Astrocyte (in vitro differentiated cells and primary cell): ENCODE data around the gene MRGPRE. TPM values are rescaled to one million over a fixed set of nuclear protein-coding genes. Genes with fewer than 3 reads are reported as not detected.
A peak's percentile ranks its signal among the peaks of the same experiment; 100 is the strongest.

Source experiments
- DNase-seq: peaks from one replicate; pipeline ENCODE4 v3.0.0-alpha.2; 2010; ENCODE audit warnings: low read depth
- FAIRE-seq: peaks from 2 replicates; lab custom pipeline; 2011; peaks lifted over from hg19 to GRCh38; lab: Jason Lieb, UNC
- H2AFZ ChIP-seq: 2 replicates; pipeline ENCODE4 v1.6.0; 2012; ENCODE audit warnings: low read depth, low read length, inconsistent platforms
- H3K27ac ChIP-seq: 2 replicates; pipeline ENCODE4 v1.5.1; 2011; ENCODE audit warnings: low read depth, low read length, inconsistent platforms
- H3K27me3 ChIP-seq: 2 replicates; pipeline ENCODE4 v1.6.0; 2011; ENCODE audit warnings: low read length, inconsistent platforms; ENCODE audit not compliant: insufficient read depth
- H3K36me3 ChIP-seq: 2 replicates; pipeline ENCODE4 v1.5.1; 2011; ENCODE audit warnings: low read length, inconsistent platforms; ENCODE audit not compliant: insufficient read depth
- H3K4me1 ChIP-seq: 2 replicates; pipeline ENCODE4 v1.5.1; 2011; ENCODE audit warnings: low read length, inconsistent platforms; ENCODE audit not compliant: insufficient read depth
- H3K4me2 ChIP-seq: 2 replicates; pipeline ENCODE4 v1.6.0; 2012; ENCODE audit warnings: low read length, inconsistent platforms
- H3K4me3 ChIP-seq: 2 replicates; pipeline ENCODE4 v1.5.1; 2011; ENCODE audit warnings: low read depth, mild to moderate bottlenecking, low read length, inconsistent platforms; ENCODE audit not compliant: insufficient read depth
- H3K79me2 ChIP-seq: 2 replicates; pipeline ENCODE4 v1.6.0; 2012; ENCODE audit warnings: mild to moderate bottlenecking, low read length, inconsistent platforms; ENCODE audit not compliant: insufficient read depth
- H3K9ac ChIP-seq: 2 replicates; pipeline ENCODE4 v1.6.0; 2012; ENCODE audit warnings: mild to moderate bottlenecking, low read length, inconsistent platforms
- H3K9me3 ChIP-seq: 2 replicates; pipeline ENCODE4 v1.5.1; 2012; ENCODE audit warnings: low read depth, mild to moderate bottlenecking, low read length, inconsistent platforms; ENCODE audit not compliant: insufficient read depth
- H4K20me1 ChIP-seq: 2 replicates; pipeline ENCODE4 v1.6.0; 2012; ENCODE audit warnings: low read length, inconsistent platforms; ENCODE audit not compliant: insufficient read depth
- H3K27ac Mint-ChIP-seq: one replicate; pipeline ENCODE4 v1.8.0; 2021; ENCODE audit warnings: mild to moderate bottlenecking, mixed read lengths; ENCODE audit not compliant: unreplicated experiment
- H3K27me3 Mint-ChIP-seq: one replicate; pipeline ENCODE4 v1.8.0; 2021; ENCODE audit warnings: low read depth, mixed read lengths; ENCODE audit not compliant: unreplicated experiment
- H3K36me3 Mint-ChIP-seq: one replicate; pipeline ENCODE4 v1.8.0; 2021; ENCODE audit warnings: low read depth, mixed read lengths; ENCODE audit not compliant: unreplicated experiment
- H3K4me1 Mint-ChIP-seq: one replicate; pipeline ENCODE4 v1.8.0; 2021; ENCODE audit warnings: low read depth, mixed read lengths; ENCODE audit not compliant: unreplicated experiment
- H3K4me3 Mint-ChIP-seq: one replicate; pipeline ENCODE4 v1.8.0; 2021; ENCODE audit warnings: mild to moderate bottlenecking, moderate library complexity, mixed read lengths; ENCODE audit not compliant: unreplicated experiment
- H3K9me3 Mint-ChIP-seq: one replicate; pipeline ENCODE4 v1.8.0; 2021; ENCODE audit warnings: mild to moderate bottlenecking, mixed read lengths; ENCODE audit not compliant: unreplicated experiment
- EZH2 ChIP-seq: IDR thresholded peaks from 2 replicates; pipeline ENCODE4 v1.6.1; 2012; ENCODE audit warnings: mild to moderate bottlenecking, low read length, inconsistent platforms; ENCODE audit not compliant: insufficient read depth
- total RNA-seq: library from RNA; stranded (reverse); gene quantifications from 2 replicates; pipeline ENCODE4 v1.2.1, GENCODE V29; 2021
- TF ChIP-seq, protein P1 (sequence below): IDR thresholded peaks from 2 replicates; pipeline ENCODE4 v1.5.1; 2011; ENCODE audit warnings: low read depth, mild to moderate bottlenecking, inconsistent platforms, low read length, moderate library complexity; ENCODE audit not compliant: insufficient read depth

Gene MRGPRE
- total RNA-seq, 1 donor from 2014 or later: not detected

DNA sequence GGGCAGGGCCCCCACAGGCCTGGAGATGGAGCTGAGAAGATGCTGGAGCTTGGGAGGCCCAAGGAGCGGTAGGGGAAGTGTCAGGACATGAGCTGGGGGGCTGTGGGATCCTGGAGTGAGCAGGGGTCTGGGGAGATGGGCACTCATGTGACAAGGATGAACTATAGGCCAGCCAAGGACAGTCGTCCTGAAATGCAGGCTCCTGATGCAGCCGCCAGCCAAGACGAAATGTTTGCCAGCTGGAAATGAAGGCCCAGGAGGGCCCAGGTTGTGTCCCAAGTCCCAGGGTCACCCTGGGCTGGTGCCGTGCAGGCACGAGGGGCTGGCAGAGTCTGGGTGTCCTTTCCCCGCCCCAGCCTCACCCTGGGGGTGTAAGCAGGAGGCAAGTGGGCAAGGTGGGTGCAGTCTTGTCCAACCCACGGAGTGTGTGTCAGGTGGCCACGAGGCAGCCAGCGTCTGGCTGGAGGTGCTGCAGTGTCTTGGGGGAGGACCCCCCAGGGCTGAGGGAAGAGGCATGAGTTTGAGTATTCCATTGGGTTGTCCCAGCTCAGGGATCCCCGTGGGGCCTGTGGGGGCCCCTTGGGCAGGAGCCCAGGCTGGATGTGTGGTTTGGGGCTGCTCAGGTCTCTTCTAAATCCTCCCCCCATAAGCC is 35.0 kb downstream of the MRGPRE start:
- Mint-ChIP-seq H3K4me3 (no peak overlapping the region), H3K4me1 (peaks cover 2% of the 10 kb centered on the region), H3K9me3 (no peaks in the 10 kb centered on the region), H3K27ac (no peak overlapping the region), H3K27me3 (peaks cover 47% of the 10 kb centered on the region), H3K36me3 (no peaks in the 10 kb centered on the region)
- no peak for TF ChIP-seq EZH2
- TF ChIP-seq, protein P1, sequence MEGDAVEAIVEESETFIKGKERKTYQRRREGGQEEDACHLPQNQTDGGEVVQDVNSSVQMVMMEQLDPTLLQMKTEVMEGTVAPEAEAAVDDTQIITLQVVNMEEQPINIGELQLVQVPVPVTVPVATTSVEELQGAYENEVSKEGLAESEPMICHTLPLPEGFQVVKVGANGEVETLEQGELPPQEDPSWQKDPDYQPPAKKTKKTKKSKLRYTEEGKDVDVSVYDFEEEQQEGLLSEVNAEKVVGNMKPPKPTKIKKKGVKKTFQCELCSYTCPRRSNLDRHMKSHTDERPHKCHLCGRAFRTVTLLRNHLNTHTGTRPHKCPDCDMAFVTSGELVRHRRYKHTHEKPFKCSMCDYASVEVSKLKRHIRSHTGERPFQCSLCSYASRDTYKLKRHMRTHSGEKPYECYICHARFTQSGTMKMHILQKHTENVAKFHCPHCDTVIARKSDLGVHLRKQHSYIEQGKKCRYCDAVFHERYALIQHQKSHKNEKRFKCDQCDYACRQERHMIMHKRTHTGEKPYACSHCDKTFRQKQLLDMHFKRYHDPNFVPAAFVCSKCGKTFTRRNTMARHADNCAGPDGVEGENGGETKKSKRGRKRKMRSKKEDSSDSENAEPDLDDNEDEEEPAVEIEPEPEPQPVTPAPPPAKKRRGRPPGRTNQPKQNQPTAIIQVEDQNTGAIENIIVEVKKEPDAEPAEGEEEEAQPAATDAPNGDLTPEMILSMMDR: no peak
- H3K4me2 ChIP-seq: no peak overlapping the region
- H3K27ac ChIP-seq: no peak overlapping the region
- no peak for DNase-seq
- no peaks in the 10 kb centered on the region for H3K4me1 ChIP-seq
- H4K20me1 ChIP-seq: no peaks in the 10 kb centered on the region
- no peaks in the 10 kb centered on the region for H3K9me3 ChIP-seq
- peaks cover 13% of the 10 kb centered on the region for H3K27me3 ChIP-seq
- H3K9ac ChIP-seq: no peak overlapping the region
- no peak for FAIRE-seq
- H3K79me2 ChIP-seq: no peaks in the 10 kb centered on the region
- no peak overlapping the region for H3K4me3 ChIP-seq
- no peaks in the 10 kb centered on the region for H3K36me3 ChIP-seq
- H2AFZ ChIP-seq: no peak overlapping the region

DNA sequence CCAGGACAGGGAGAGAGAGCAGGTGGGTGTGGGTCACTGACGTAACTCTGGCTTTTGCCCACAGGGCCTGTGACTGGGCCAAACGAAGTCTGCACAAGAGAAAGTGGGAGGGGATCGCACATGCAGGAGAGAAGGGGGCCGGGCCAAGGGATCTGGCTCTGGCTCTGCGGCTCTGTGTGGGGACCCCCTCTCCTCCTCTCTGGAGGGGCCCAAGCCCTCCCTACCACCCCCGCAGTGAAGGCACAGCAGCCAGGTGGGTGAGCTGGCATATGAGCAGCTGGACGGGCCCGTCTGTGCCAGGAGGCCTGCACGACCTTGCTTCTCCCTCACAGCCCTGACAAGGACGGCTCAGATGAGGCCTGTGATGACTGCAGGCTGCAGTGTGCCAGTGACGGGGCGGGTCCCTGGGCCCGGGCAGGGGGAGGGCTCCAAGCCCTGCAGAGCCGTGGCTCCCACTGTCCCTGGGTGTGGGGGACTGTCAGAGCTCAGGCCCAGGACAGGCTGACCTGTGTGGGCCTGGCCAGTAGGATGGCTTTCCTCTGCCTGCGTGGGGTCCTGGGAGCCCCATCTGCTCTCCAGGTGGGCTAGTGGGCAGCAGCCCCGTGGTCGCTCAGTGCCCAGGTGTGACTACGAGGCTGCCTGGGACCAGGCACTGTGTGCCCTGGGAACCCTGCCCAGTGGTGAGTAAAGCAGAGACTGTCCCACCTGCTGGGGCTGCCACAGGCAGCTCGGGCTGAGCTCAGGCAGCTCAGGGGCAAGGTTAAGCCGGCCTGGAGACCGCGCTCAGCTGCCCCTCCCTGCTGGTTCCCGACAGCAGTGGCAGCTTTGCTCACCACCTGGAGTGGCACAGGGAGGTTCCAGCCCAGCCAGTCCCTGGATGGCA is 35.8 kb downstream of the MRGPRE start:
- peaks cover 42% of the 10 kb centered on the region for H3K27me3 Mint-ChIP-seq
- Histone ChIP-seq H3K27ac (no peak overlapping the region), H3K4me1 (no peaks in the 10 kb centered on the region), H3K36me3 (no peaks in the 10 kb centered on the region), H3K27me3 (peaks cover 6% of the 10 kb centered on the region), H3K4me3 (no peak overlapping the region), H3K4me2 (no peak overlapping the region), H3K79me2 (no peaks in the 10 kb centered on the region), H2AFZ (no peak overlapping the region), H3K9ac (no peak overlapping the region), H4K20me1 (no peaks in the 10 kb centered on the region), H3K9me3 (no peaks in the 10 kb centered on the region)
- no peak overlapping the region for H3K27ac Mint-ChIP-seq
- no peaks in the 10 kb centered on the region for H3K9me3 Mint-ChIP-seq
- DNase-seq (no peak), FAIRE-seq (no peak)
- H3K4me1 Mint-ChIP-seq: peaks cover 2% of the 10 kb centered on the region
- TF ChIP-seq, protein P1: no peak
- TF ChIP-seq EZH2: no peak
- H3K36me3 Mint-ChIP-seq: no peaks in the 10 kb centered on the region
- peak overlapping the region; percentile 54 for H3K4me3 Mint-ChIP-seq
